A549 (cell line): Measurements from ENCODE around the gene ADSS1.

Experiments
- HDAC2 ChIP-seq: fragments of 200-600 bp; sonication (generic); IDR thresholded peaks from 2 replicates; pipeline ENCODE4 v1.6.1; 2016
- JUN ChIP-seq, 2 experiments: fragments of >200 bp; sonication (Bioruptor Twin); formaldehyde crosslinking; IDR thresholded peaks; 2 replicates in 1 of 2; 3 replicates in 1 of 2; pipeline ENCODE4 v1.6.1; 2016 to 2017
- MYC ChIP-seq: IDR thresholded peaks from 2 replicates; pipeline ENCODE4 v1.6.1; 2012; ENCODE audit warnings: mild to moderate bottlenecking, inconsistent platforms, low read length, improper control_type of control experiment, borderline replicate concordance
- PBX3 ChIP-seq: IDR thresholded peaks from 2 replicates; pipeline ENCODE4 v1.6.1; 2012
- POLR2A ChIP-seq: IDR thresholded peaks from 2 replicates; pipeline ENCODE4 v1.6.1; 2012; ENCODE audit warnings: mild to moderate bottlenecking, low read length
- RFX5 ChIP-seq: fragments of 450-650 bp; IDR thresholded peaks from 2 replicates; pipeline ENCODE4 v1.7.1; 2014; ENCODE audit warnings: antibody characterized with exemption, mild to moderate bottlenecking, moderate library complexity
- USF2 ChIP-seq: fragments of 450-650 bp; IDR thresholded peaks from 2 replicates; pipeline ENCODE4 v1.6.1; 2014; ENCODE audit warnings: antibody characterized with exemption
- TF ChIP-seq, protein P1 (sequence below): fragments of >200 bp; sonication (Bioruptor Twin); formaldehyde crosslinking; IDR thresholded peaks from 3 replicates; pipeline ENCODE4 v1.5.1; 2016
- TF ChIP-seq, protein P2 (sequence below): fragments of 250-450 bp; sonication (Bioruptor Pico); IDR thresholded peaks from 2 replicates; pipeline ENCODE4 v1.5.0; 2020; ENCODE audit warnings: low read depth, mild to moderate bottlenecking, moderate library complexity

- TF ChIP-seq, protein P1, sequence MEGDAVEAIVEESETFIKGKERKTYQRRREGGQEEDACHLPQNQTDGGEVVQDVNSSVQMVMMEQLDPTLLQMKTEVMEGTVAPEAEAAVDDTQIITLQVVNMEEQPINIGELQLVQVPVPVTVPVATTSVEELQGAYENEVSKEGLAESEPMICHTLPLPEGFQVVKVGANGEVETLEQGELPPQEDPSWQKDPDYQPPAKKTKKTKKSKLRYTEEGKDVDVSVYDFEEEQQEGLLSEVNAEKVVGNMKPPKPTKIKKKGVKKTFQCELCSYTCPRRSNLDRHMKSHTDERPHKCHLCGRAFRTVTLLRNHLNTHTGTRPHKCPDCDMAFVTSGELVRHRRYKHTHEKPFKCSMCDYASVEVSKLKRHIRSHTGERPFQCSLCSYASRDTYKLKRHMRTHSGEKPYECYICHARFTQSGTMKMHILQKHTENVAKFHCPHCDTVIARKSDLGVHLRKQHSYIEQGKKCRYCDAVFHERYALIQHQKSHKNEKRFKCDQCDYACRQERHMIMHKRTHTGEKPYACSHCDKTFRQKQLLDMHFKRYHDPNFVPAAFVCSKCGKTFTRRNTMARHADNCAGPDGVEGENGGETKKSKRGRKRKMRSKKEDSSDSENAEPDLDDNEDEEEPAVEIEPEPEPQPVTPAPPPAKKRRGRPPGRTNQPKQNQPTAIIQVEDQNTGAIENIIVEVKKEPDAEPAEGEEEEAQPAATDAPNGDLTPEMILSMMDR, result no peak
- TF ChIP-seq MYC (no peak), POLR2A (no peak), JUN (IDR thresholded peaks at IDR 0.05) (no peak), USF2 (no peak), PBX3 (no peak), RFX5 (no peak), HDAC2 (no peak)
- TF ChIP-seq, protein P2, sequence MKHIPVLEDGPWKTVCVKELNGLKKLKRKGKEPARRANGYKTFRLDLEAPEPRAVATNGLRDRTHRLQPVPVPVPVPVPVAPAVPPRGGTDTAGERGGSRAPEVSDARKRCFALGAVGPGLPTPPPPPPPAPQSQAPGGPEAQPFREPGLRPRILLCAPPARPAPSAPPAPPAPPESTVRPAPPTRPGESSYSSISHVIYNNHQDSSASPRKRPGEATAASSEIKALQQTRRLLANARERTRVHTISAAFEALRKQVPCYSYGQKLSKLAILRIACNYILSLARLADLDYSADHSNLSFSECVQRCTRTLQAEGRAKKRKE, result no peak
Measured at GRCh38 chr14:104791425-104791824, 67.4 kb downstream of the ADSS1 start.
